HG02885 (cell line): ENCODE measurements around the gene PPP1R9B.

Experiments used
- ATAC-seq: cut with Tn5 transposase; IDR thresholded peaks from one replicate; pipeline ENCODE4 v1.9.1; 2021; ENCODE audit warnings: mild to moderate bottlenecking; ENCODE audit not compliant: unreplicated experiment, poor library complexity

PPP1R9B gene

GRCh38 chr17:50150354-50151040 is at the start of gene PPP1R9B:
TSS of gene PPP1R9B (minus strand) at chr17:50150677. CDS start at chr17:50150513, 164 bp downstream.
- ATAC-seq: no peak

GRCh38 chr17:50199803-50200456 is 49.5 kb upstream of the PPP1R9B start:
- ATAC-seq: peak; percentile 41

GRCh38 chr17:50199211-50199802 is 48.8 kb upstream of the PPP1R9B start:
- ATAC-seq: no peak

- ATAC-seq: no peak
Measured at GRCh38 chr17:50198026-50198669, 47.7 kb upstream of the PPP1R9B start.

- no peak for ATAC-seq
Measured at GRCh38 chr17:50196826-50197225, 46.3 kb upstream of the PPP1R9B start.

GRCh38 chr17:50196036-50196435 is 45.6 kb upstream of the PPP1R9B start:
- ATAC-seq: no peak

GRCh38 chr17:50194934-50195865 is 44.7 kb upstream of the PPP1R9B start:
- ATAC-seq: no peak

GRCh38 chr17:50194140-50194933 is 43.9 kb upstream of the PPP1R9B start:
- ATAC-seq: no peak

GRCh38 chr17:50192618-50193291 is 42.3 kb upstream of the PPP1R9B start:
- ATAC-seq: no peak

GRCh38 chr17:50192144-50192617 is 41.7 kb upstream of the PPP1R9B start:
- no peak for ATAC-seq

- ATAC-seq: no peak
Measured at GRCh38 chr17:50191359-50192143, 41.1 kb upstream of the PPP1R9B start.

GRCh38 chr17:50190603-50191358 is 40.3 kb upstream of the PPP1R9B start:
- ATAC-seq: no peak

- ATAC-seq: no peak
Measured at GRCh38 chr17:50190293-50190602, 39.8 kb upstream of the PPP1R9B start.

GRCh38 chr17:50189550-50190292 is 39.2 kb upstream of the PPP1R9B start:
- ATAC-seq: no peak

- ATAC-seq: no peak
Measured at GRCh38 chr17:50188921-50189549, 38.6 kb upstream of the PPP1R9B start.

- ATAC-seq: no peak
Measured at GRCh38 chr17:50188531-50188920, 38.0 kb upstream of the PPP1R9B start.
